ENCODE data around the gene SCUBE1.
A peak's percentile ranks its signal among the peaks of the same experiment; 100 is the strongest.

Gene SCUBE1

DNA sequence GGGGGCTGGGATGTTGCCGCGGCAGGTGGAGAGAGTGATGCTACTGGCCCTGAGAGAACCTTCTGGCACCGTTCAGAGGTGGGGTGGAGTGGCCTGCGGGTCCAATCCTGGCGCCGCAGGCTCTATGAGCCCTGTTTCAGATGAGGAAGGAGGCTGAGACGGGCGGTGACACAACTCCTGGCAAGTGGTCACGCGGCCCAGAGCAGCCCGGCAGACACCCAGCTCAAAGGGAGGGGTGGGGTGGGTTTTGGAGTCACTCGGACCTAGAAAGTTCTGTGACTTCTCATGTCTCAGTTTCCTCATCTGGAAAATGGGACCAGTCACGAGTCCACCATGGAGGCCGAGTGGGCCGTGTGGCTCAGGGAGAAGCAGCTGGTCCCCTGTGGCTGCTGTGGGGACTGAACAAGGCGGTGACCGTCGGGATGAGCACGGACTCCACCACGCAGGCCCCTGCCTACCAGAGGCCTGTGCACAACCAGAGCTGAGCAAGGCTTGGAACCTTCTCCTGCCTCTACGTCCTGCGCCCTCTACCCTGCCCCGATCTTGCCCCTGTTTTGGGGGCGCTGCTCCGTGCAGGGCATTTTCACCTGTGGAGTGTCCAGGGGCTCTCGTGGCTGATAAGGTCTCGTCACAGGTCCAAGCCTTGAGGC lies 188.2 kb downstream of the SCUBE1 start:
- TF ChIP-seq, protein P1, sequence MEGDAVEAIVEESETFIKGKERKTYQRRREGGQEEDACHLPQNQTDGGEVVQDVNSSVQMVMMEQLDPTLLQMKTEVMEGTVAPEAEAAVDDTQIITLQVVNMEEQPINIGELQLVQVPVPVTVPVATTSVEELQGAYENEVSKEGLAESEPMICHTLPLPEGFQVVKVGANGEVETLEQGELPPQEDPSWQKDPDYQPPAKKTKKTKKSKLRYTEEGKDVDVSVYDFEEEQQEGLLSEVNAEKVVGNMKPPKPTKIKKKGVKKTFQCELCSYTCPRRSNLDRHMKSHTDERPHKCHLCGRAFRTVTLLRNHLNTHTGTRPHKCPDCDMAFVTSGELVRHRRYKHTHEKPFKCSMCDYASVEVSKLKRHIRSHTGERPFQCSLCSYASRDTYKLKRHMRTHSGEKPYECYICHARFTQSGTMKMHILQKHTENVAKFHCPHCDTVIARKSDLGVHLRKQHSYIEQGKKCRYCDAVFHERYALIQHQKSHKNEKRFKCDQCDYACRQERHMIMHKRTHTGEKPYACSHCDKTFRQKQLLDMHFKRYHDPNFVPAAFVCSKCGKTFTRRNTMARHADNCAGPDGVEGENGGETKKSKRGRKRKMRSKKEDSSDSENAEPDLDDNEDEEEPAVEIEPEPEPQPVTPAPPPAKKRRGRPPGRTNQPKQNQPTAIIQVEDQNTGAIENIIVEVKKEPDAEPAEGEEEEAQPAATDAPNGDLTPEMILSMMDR (IDR thresholded peaks at IDR 0.05; ENCODE audit: low read length, missing control alignments): no peak
- no peak for DNase-seq (ENCODE audit: low read depth)
- H3K4me3 ChIP-seq (replicated peaks; ENCODE audit: low read depth, low read length): no peak overlapping the region

GRCh38 chr22:43153899-43154298 lies 189.3 kb downstream of the SCUBE1 start:
- no peak for DNase-seq (ENCODE audit: low read depth)
- no peak overlapping the region for H3K4me3 ChIP-seq (replicated peaks; ENCODE audit: low read depth, low read length)
- TF ChIP-seq, protein P1 (IDR thresholded peaks at IDR 0.05; ENCODE audit: low read length, missing control alignments): no peak

DNA sequence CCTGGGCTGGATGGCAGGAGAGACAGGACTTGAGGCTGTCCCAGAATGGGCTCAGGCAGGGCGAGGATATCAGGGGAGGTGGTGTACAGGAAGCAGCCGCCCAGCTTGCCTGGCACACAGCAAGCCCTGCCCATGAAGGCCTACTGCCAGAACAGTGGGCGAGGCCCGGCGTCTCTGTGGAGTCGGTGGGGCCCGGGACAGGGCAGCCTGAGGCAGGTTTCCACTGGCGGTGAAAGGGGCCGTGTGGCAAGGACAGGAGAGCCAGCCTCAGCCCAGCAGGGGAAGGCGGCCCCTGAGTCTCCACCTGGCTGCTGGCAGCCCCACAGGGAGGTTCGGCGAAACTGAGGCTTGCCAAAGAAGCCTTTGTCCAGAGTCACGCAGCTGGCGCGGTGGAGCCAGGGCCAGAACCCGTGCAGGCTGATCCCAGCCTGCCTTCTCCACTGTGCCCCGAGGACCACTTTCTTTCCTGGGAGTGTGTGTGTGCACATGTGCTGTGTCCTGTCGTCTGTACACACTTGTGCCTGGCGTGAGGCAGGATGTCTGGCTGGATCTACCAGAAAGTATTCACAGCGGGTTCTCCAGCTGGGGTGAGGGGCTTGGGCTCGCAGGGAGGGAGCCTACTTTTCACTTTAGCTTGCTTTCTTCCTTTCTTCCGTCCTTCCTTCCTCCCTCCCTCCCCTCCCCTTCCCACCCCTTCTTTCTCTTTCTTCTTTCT lies 190.7 kb downstream of the SCUBE1 start:
- peak overlapping the region; percentile 73 for H3K4me3 ChIP-seq (replicated peaks; ENCODE audit: low read depth, low read length)
- TF ChIP-seq, protein P1 (IDR thresholded peaks at IDR 0.05; ENCODE audit: low read length, missing control alignments): no peak
- peak; percentile 45 for DNase-seq (ENCODE audit: low read depth)

GRCh38 chr22:43152003-43152356 lies 191.2 kb downstream of the SCUBE1 start:
- DNase-seq (ENCODE audit: low read depth): no peak
- TF ChIP-seq, protein P1 (IDR thresholded peaks at IDR 0.05; ENCODE audit: low read length, missing control alignments): no peak
- peak overlapping the region; percentile 73 for H3K4me3 ChIP-seq (replicated peaks; ENCODE audit: low read depth, low read length)

- peak within 1 kb of the TSS; percentile 73 for H3K4me3 ChIP-seq (replicated peaks; ENCODE audit: low read depth, low read length)
- peak; percentile 44 for DNase-seq (ENCODE audit: low read depth)
- TF ChIP-seq, protein P1 (IDR thresholded peaks at IDR 0.05; ENCODE audit: low read length, missing control alignments): no peak
Observed at GRCh38 chr22:43151251-43152002, 191.7 kb downstream of the SCUBE1 start, which contains the start of gene TSPO. TSS of gene TSPO (plus strand) at chr22:43151559. CDS start at chr22:43159239, 7,680 bp downstream.

DNA sequence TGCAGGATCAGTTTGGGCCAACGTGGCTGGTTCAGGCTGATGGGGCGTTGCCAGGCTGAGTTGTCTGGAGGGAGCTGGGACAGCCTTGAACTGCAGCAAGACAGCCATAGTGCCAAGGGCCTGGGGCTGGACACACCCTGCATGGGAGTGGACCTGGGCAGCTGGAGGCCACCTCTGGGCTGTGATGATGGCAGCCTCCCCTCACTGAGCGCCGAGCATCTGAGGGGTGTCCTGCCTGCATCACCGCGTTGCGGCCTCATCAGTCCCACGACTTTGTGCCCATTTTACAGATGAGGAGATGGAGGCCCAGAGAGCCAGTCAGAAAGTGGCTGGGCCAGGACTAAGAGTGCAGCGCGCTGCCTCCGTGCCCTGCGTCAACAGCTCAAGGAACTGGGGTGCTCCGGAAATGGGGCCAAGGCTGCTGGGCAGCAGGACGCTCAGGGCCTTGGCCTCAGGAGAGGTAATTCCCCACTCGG lies 192.4 kb downstream of the SCUBE1 start:
- TF ChIP-seq, protein P1 (IDR thresholded peaks at IDR 0.05; ENCODE audit: low read length, missing control alignments): no peak
- no peak for DNase-seq (ENCODE audit: low read depth)
- H3K4me3 ChIP-seq (replicated peaks; ENCODE audit: low read depth, low read length): peak overlapping the region; percentile 73

Measured in fibroblast of pulmonary artery (primary cell).